ENCODE results near the gene LGI2. TPM values are rescaled to one million over a fixed set of nuclear protein-coding genes. Genes with fewer than 3 reads are reported as not detected.

LGI2 gene
- total RNA-seq, 1 experiment from 2014 or later = 1.4 TPM

DNA sequence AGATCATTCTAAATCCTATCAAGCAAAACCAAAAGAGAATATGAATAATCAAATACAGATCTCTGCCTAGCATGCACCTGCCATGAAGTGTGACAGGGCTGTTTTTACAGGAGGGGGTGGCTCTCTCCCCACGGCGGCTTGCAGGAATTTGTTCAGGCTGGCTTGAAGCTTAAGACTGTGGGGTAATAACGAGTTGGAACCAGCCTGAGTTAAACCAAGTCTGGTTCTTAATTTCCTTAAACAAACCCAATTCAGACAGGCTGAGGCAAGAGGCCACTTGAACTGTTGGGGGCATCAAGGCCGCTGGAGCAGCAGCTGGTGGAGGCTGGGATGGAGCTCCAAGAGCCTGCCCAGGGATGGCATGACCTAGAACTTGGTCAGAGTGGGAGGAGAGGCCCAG, 45.1 kb upstream of the LGI2 start:
- TF ChIP-seq, protein P1, sequence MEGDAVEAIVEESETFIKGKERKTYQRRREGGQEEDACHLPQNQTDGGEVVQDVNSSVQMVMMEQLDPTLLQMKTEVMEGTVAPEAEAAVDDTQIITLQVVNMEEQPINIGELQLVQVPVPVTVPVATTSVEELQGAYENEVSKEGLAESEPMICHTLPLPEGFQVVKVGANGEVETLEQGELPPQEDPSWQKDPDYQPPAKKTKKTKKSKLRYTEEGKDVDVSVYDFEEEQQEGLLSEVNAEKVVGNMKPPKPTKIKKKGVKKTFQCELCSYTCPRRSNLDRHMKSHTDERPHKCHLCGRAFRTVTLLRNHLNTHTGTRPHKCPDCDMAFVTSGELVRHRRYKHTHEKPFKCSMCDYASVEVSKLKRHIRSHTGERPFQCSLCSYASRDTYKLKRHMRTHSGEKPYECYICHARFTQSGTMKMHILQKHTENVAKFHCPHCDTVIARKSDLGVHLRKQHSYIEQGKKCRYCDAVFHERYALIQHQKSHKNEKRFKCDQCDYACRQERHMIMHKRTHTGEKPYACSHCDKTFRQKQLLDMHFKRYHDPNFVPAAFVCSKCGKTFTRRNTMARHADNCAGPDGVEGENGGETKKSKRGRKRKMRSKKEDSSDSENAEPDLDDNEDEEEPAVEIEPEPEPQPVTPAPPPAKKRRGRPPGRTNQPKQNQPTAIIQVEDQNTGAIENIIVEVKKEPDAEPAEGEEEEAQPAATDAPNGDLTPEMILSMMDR (conservative IDR thresholded peaks at IDR 0.05) = no peak
- no peak for DNase-seq
- no peak overlapping the region for H2BK12ac ChIP-seq (ENCODE audit: insufficient read length, low read depth, low read length)
- H3K4me3 Mint-ChIP-seq = no peak overlapping the region
- H3K36me3 Mint-ChIP-seq (ENCODE audit: insufficient read depth in 1 of 3, low read depth in 3 of 3) = peaks cover 3 to 28% (median 11%) of the 10 kb centered on the region in 3 experiments
- H2BK120ac ChIP-seq (ENCODE audit: low read depth, low read length, poor library complexity, severe bottlenecking) = no peak overlapping the region
- H2AFZ ChIP-seq (ENCODE audit: low read length) = no peak overlapping the region
- H4K8ac ChIP-seq (replicated peaks; ENCODE audit: insufficient read length, low read depth, low read length) = no peak overlapping the region
- no peak overlapping the region for H3K23ac ChIP-seq (ENCODE audit: insufficient read length, low read depth, low read length)
- no peaks in the 10 kb centered on the region for H3K79me1 ChIP-seq (ENCODE audit: insufficient read depth, low read depth, low read length, poor library complexity, severe bottlenecking)
- no peak overlapping the region for H3T11ph ChIP-seq (ENCODE audit: low read length)
- no peaks in the 10 kb centered on the region for H3K27me3 ChIP-seq (ENCODE audit: insufficient read depth, low read length)
- no peak overlapping the region for H2BK5ac ChIP-seq (ENCODE audit: insufficient read length, low read length)
- H2BK20ac ChIP-seq (ENCODE audit: low read depth, low read length, poor library complexity, severe bottlenecking) = no peak overlapping the region
- H3K14ac ChIP-seq (ENCODE audit: insufficient read depth, low read length) = no peak overlapping the region
- no peak overlapping the region for H4K91ac ChIP-seq (ENCODE audit: insufficient read length, low read depth, low read length)
- H3K27ac Mint-ChIP-seq = no peak overlapping the region
- H3K23me2 ChIP-seq (ENCODE audit: insufficient read length, low read depth, low read length, poor library complexity, severe bottlenecking) = no peaks in the 10 kb centered on the region
- H3K79me2 ChIP-seq (ENCODE audit: insufficient read depth, low read length) = no peaks in the 10 kb centered on the region
- H2AK5ac ChIP-seq (ENCODE audit: insufficient read length, low read length) = no peak overlapping the region
- no peak overlapping the region for H2BK15ac ChIP-seq (ENCODE audit: low read depth, low read length)
- no peak overlapping the region for H3K4ac ChIP-seq (ENCODE audit: low read depth, low read length)
- no peak overlapping the region for H3K9ac ChIP-seq (ENCODE audit: extremely low read depth, insufficient read length, low read length)
- H3K4me2 ChIP-seq (ENCODE audit: insufficient read depth, insufficient read length, low read length) = no peak overlapping the region
- no peaks in the 10 kb centered on the region for H4K20me1 ChIP-seq (ENCODE audit: control insufficient read depth, insufficient read depth, insufficient read length)
- H3K4me1 ChIP-seq (ENCODE audit: insufficient read depth, low read length) = 0 out of 2 replicates have a peak, but pooled peaks cover 2% of the 10 kb centered on the region
- WGBS (ENCODE audit: extremely low coverage, insufficient read length, low lambda C conversion rate) = no CpG with 5 or more reads among the region's 4 CpGs
- H3K4me1 Mint-ChIP-seq = peaks cover 33 to 45% of the 10 kb centered on the region in 2 experiments
- no peak overlapping the region for H3K27ac ChIP-seq (ENCODE audit: insufficient read length, low read depth, low read length)
- H3K18ac ChIP-seq (ENCODE audit: insufficient read length, low read depth, low read length) = no peak overlapping the region
- no peak overlapping the region for H4K5ac ChIP-seq (ENCODE audit: insufficient read length, low read depth, low read length)
- peaks cover 10% of the 10 kb centered on the region for H3K27me3 Mint-ChIP-seq (ENCODE audit: low read depth)
- H3K56ac ChIP-seq (ENCODE audit: insufficient read length, low read depth, low read length) = no peak overlapping the region
- H3K9me3 Mint-ChIP-seq = peaks cover 19 to 25% of the 10 kb centered on the region in 2 experiments
- no peaks in the 10 kb centered on the region for H3K9me3 ChIP-seq (ENCODE audit: control insufficient read depth, low read depth, low read length)
